Activated T-helper 2 cell treated with anti-CD3 and anti-CD28 coated beads, Interferon-gamma antibody, Interleukin-2, Interleukin-4, amounts not matched to agents 10 μg/mL and 5 μg/mL and 100 μg/mL, durations not matched to agents 14 hours and 24 hours and 36 hours (primary cell): ENCODE measurements around the gene BCAS3. TPM values are rescaled to one million over a fixed set of nuclear protein-coding genes. Genes with fewer than 3 reads are reported as not detected.
"Not testable (repeated sequence)": the region's sequence is repeated elsewhere in the genome, so short reads cannot be mapped to it uniquely, and the experiment has no call there.

ENCODE experiments used
- DNase-seq: peaks from one replicate; pipeline ENCODE4 v3.0.0; 2021; ENCODE audit warnings: low spot score
- H3K27ac Mint-ChIP-seq: one replicate; pipeline ENCODE4 v1.8.0; 2021; ENCODE audit warnings: mixed read lengths
- H3K27me3 Mint-ChIP-seq: one replicate; pipeline ENCODE4 v1.8.0; 2021; ENCODE audit warnings: low read depth, mixed read lengths
- H3K36me3 Mint-ChIP-seq: one replicate; pipeline ENCODE4 v1.8.0; 2021; ENCODE audit warnings: low read depth, mixed read lengths
- H3K4me1 Mint-ChIP-seq: one replicate; pipeline ENCODE4 v1.8.0; 2021; ENCODE audit warnings: low read depth, mixed read lengths
- H3K4me3 Mint-ChIP-seq: one replicate; pipeline ENCODE4 v1.8.0; 2021; ENCODE audit warnings: low read depth, mild to moderate bottlenecking, moderate library complexity, mixed read lengths
- H3K9me3 Mint-ChIP-seq: one replicate; pipeline ENCODE4 v1.8.0; 2021; ENCODE audit warnings: mixed read lengths
- intact Hi-C: fragments of 100-400 bp; cut with micrococcal nuclease; formaldehyde crosslinking; loops from one replicate; pipeline ENCODE4 v1.15.1; 2023
- total RNA-seq: library from RNA; stranded (reverse); gene quantifications from 2 replicates; pipeline ENCODE4 v1.2.3, GENCODE V29; 2022

The BCAS3 gene
- total RNA-seq, 1 donor from 2014 or later: 10.7 TPM

DNA sequence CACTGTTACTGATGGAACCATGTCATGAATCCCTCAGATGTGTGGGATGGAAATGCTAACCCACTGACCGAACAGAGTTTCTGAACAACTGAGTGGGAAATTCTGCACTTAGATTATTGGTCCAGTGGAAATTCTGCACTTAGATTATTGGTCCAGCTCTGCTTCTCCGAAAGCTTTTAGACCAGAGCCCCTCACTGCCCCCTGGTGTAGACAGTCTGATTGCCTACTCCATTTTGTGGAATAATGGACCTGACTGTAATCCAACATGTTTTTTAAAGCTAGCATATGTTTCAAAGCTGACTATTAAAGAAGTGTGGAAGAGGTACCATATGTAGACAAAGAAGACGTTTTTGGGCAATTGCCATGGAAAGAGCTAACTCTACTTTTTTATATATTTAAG is 671.7 kb downstream of the BCAS3 start:
- no peak for DNase-seq
- no peaks in the 10 kb centered on the region for H3K4me1 Mint-ChIP-seq
- H3K9me3 Mint-ChIP-seq: no peaks in the 10 kb centered on the region
- no peaks in the 10 kb centered on the region for H3K36me3 Mint-ChIP-seq
- intact Hi-C loops: no loop called here
- H3K27me3 Mint-ChIP-seq: no peaks in the 10 kb centered on the region
- H3K27ac Mint-ChIP-seq: no peak overlapping the region
- H3K4me3 Mint-ChIP-seq: no peak overlapping the region

DNA sequence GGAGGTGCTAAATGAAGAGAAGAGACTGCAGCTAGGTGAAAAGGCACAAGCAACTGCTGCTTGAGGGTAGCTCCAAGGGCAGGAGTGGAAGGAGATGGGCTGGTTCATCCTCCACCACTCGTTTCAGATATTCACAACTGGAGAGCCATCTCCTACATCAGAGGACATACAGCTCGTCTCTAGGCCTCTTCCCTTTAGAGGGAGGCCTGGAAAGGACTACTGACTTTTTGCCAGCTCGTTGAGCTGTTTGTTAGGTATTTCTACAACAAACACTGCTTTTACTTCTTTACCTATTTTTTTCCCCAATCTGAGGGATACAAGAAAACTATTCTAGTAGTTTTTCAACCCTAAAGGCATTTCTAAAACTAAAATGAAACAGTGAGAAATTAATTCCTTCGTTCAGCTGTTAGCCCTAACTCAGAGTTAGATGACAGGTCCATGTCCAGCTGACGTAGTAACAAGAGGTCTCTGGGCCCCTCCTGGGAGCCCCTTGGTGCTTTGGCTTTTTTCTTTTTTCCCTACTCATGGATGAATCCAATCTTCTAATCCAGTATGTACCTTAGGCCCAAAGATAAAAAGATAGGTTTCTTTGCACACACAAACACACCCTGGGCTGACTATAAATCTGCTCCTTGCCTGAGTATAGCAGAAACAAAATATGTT is 674.2 kb downstream of the BCAS3 start:
- H3K4me1 Mint-ChIP-seq: no peaks in the 10 kb centered on the region
- no peaks in the 10 kb centered on the region for H3K9me3 Mint-ChIP-seq
- H3K36me3 Mint-ChIP-seq: no peaks in the 10 kb centered on the region
- H3K27me3 Mint-ChIP-seq: no peaks in the 10 kb centered on the region
- no peak overlapping the region for H3K4me3 Mint-ChIP-seq
- intact Hi-C loops: loop anchor here (10.0 kb wide), 1 partner anchor 347 kb away; no protein-coding TSS in a partner anchor
- no peak overlapping the region for H3K27ac Mint-ChIP-seq
- no peak for DNase-seq

DNA sequence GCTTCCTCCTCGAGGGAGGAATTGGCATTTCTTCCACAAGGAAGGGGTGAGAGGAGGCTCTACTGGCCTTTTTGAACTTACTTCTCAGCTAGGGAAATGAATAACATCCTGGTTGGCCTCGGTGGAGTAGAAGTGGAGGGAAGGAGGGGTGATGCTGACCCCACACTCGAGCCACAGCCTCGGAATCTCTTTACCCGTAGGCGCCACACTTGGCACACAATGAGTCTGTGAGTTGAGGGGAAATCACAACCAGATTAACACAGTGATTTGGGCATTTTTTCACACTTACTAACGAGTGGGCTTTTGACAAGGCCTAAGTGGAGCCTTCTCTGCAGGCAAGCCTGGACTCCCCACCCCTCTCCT is 674.7 kb downstream of the BCAS3 start:
- H3K36me3 Mint-ChIP-seq: no peaks in the 10 kb centered on the region
- H3K4me1 Mint-ChIP-seq: no peaks in the 10 kb centered on the region
- no peak for DNase-seq
- no peak overlapping the region for H3K4me3 Mint-ChIP-seq
- H3K27me3 Mint-ChIP-seq: no peaks in the 10 kb centered on the region
- H3K9me3 Mint-ChIP-seq: no peaks in the 10 kb centered on the region
- no peak overlapping the region for H3K27ac Mint-ChIP-seq
- intact Hi-C loops: loop anchor here (10.0 kb wide), 1 partner anchor 348 kb away; no protein-coding TSS in a partner anchor

DNA sequence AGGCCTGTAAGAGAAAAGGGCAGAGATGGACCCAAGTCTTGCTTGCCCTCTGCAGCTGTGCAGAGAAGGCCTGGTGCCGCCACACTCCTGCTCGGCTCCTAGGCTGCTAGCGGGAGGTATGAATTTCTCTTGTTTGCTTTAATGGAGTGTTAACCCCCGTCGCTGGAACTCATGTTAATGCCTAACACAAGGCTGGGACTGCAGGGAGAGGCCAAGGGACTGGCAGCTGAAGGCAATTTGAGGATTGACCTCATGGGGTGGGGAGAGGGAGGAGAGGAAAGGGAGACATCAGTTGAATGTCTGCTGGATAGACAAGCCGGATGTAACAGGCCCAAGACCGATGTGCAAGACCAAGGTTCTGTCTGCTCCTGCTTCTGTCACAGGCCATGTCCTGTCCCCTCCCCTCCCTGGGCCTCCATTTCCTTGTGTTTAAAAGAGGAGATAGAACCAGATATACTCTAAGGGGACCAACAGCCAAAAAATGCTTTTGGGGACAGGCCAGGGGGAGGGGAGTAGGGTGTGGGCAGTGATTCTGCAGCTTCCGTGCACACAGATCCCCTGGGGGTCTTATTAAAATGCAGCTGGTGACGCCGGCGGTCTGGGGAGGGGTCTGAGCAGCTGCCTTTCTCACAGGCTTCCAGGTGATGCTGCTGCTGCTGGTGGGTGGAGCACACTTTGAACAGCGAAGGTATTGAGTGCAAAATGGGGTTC is 675.3 kb downstream of the BCAS3 start:
- intact Hi-C loops: loop anchor here (10.0 kb wide), 1 partner anchor 348 kb away; no protein-coding TSS in a partner anchor
- no peak overlapping the region for H3K4me3 Mint-ChIP-seq
- no peak overlapping the region for H3K27ac Mint-ChIP-seq
- H3K9me3 Mint-ChIP-seq: no peaks in the 10 kb centered on the region
- no peaks in the 10 kb centered on the region for H3K27me3 Mint-ChIP-seq
- no peak for DNase-seq
- no peaks in the 10 kb centered on the region for H3K4me1 Mint-ChIP-seq
- no peaks in the 10 kb centered on the region for H3K36me3 Mint-ChIP-seq

DNA sequence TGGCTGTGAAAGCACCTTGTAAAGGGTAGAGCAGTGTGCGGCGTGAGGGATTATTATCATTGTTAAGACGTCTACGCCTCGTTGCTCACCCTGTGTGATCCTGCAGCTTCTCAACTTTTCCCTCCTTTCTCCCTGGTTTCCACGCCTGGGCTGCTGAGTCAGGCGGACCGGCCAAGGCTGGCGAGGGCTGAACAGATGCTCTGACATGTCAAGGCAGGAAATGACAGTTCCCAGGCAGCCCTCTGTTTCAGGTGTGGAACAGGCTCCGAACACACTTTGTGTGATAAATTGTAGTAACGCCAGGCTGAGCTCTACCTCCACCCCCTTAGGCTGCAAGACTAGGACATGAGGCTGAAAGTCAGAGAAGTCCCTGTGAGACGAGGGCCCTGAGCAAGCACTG is 676.0 kb downstream of the BCAS3 start:
- Mint-ChIP-seq H3K4me1 (no peaks in the 10 kb centered on the region), H3K27me3 (no peaks in the 10 kb centered on the region), H3K9me3 (no peaks in the 10 kb centered on the region), H3K27ac (no peak overlapping the region), H3K36me3 (no peaks in the 10 kb centered on the region), H3K4me3 (no peak overlapping the region)
- intact Hi-C loops: loop anchor here (10.0 kb wide), 1 partner anchor 349 kb away; no protein-coding TSS in a partner anchor
- DNase-seq: no peak

DNA sequence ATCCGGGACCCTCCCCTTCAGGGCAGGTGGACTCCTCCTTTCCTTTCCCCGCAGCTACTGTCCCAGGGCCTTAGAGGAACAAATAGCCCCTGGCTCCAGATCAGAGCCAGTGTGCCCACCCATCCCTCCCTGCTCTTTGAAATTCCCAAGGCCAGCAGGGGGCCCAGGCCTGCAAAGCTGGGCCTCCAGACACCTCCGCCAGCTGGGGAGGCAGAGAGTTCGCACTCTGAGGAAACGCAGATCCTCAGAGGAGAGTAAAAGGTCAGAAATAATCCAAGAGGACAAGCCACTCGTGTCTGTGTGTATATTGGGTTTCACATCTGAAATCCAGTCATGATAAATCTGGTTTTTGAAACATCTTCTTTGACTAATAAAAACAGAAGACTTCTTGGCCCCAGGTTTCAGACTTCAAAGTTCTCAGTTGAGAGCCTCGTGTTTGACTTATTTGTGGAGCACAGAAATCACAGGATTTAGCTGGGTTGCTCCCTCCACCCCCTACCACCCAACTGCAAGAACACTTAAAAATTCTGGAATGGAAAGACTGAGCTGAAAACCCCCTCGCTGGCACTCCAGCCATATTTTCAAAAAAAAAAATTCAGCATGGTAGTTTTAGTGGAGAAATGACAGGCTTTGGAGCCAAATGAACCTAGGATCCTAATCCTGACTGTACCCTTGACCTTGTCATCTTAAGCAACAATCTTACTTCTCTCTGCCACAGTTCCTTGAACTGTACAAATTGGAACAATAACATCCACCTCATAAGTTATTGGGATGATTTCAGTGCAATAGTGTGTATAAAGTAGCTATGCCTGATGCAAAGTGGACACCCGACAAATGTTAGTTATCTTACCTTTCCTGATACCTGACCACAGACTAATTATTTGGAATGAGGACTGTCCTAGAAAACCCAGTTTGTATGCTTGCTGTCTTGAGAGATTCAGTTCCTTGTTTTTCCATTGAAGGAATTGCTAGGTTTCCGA is 677.5 kb downstream of the BCAS3 start:
- H3K27ac Mint-ChIP-seq: no peak overlapping the region
- no peaks in the 10 kb centered on the region for H3K27me3 Mint-ChIP-seq
- no peaks in the 10 kb centered on the region for H3K36me3 Mint-ChIP-seq

DNA sequence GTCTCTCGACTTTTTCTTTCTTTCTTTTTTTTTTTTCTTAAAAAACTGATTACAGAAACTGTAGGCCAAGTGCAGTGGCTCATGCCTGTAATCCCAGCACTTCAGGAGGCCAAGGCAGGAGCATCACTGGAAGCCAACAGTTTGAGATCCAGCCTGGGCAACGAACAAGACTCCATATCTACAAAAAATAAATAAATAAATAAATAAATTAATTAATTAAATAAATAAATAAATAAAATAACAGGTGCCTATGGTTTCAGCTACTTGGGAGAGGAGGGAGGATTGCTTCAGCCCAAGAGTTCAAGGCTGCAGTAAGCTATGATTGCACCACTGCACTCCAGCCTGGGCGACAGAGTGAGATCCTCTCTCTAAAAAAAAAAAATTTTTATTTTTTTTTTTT is 679.4 kb downstream of the BCAS3 start:
- H3K4me3 Mint-ChIP-seq, H3K9me3 Mint-ChIP-seq, DNase-seq, H3K27ac Mint-ChIP-seq, H3K36me3 Mint-ChIP-seq, H3K4me1 Mint-ChIP-seq, H3K27me3 Mint-ChIP-seq: not testable (repeated sequence)
- intact Hi-C loops: loop anchor here (10.0 kb wide), 1 partner anchor 352 kb away; no protein-coding TSS in a partner anchor

More for the DNA sequence above, 677.5 kb downstream of the BCAS3 start:
- H3K4me3 Mint-ChIP-seq: no peak overlapping the region
- no peaks in the 10 kb centered on the region for H3K9me3 Mint-ChIP-seq
- H3K4me1 Mint-ChIP-seq: no peaks in the 10 kb centered on the region
- intact Hi-C loops: loop anchor here (10.0 kb wide), 1 partner anchor 350 kb away; no protein-coding TSS in a partner anchor
- no peak for DNase-seq

DNA sequence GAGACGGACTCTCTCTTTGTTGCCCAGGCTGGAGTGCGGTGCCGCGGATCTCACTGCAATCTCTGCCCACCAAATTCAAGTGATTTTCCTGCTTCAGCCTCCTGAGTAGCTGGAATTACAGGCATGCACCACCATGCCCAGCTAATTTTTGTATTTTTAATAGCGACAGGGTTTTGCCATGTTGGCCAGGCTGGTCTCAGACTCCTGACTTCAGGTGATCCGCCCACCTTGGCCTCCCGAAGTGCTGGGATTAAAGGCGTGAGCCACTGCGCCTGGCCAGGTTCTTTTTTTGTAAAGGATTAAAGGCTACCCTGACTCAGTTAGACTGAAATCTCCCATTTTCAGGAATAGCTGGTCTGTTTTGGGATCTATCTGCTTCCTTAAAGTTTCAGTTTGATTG is 681.9 kb downstream of the BCAS3 start:
- not testable (repeated sequence) for H3K4me3 Mint-ChIP-seq, H3K9me3 Mint-ChIP-seq, H3K27ac Mint-ChIP-seq, H3K27me3 Mint-ChIP-seq, H3K36me3 Mint-ChIP-seq, DNase-seq, H3K4me1 Mint-ChIP-seq
- intact Hi-C loops: loop anchor here (10.0 kb wide), 1 partner anchor 355 kb away; no protein-coding TSS in a partner anchor

DNA sequence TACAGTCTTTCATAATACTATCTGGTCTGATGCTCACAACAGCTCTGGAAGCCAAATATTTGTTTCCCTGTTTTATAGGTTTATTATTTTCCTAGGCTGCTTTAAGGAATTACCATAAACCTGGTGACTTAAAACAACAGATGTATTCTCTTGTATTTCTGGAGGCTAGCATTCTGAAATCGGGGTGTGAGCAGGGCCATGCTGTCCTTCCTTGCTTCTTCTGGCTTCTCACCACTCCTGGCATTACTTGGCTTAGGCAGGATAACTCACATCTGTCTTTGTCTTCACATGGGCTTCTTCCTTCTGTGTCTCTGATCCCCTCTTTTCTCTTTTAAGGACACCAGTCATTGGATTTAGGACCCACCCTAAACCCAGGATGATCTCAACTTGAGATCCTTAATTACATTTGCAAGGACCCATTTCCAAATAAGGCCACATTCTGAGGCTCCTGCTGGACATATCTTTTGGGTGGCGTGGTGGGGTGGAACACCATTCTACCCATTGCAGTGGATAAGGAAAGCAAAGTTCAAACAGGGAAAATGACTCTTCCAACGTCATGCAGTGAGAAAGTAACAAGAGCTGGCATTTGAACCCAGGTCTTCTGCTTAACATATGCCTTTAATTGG is 682.8 kb downstream of the BCAS3 start:
- Mint-ChIP-seq H3K4me3 (no peak overlapping the region), H3K27me3 (peaks cover 3% of the 10 kb centered on the region), H3K27ac (no peak overlapping the region), H3K36me3 (no peaks in the 10 kb centered on the region), H3K9me3 (no peaks in the 10 kb centered on the region), H3K4me1 (no peaks in the 10 kb centered on the region)
- DNase-seq: no peak
- intact Hi-C loops: no loop called here

DNA sequence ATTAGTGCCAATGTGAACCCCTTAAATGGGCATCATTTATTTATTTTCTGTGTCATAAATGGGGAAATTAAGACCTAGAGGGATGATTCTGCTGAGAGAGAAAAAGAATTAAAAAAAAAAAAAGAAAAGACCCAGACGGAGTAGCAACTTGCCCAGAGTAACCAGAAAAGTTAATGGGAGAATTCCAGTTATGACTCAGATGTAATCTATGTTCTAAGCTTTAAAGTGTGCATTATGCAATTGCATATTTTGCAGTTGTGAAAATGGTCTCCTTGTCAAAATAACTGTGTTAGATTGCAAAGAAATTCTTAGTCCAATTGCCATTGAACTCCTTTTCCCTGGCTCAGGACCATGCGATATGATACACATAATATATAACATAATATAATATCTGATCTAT is 683.4 kb downstream of the BCAS3 start:
- H3K36me3 Mint-ChIP-seq: no peaks in the 10 kb centered on the region
- no peak overlapping the region for H3K4me3 Mint-ChIP-seq
- H3K27ac Mint-ChIP-seq: no peak overlapping the region
- H3K27me3 Mint-ChIP-seq: peaks cover 3% of the 10 kb centered on the region
- DNase-seq: no peak
- intact Hi-C loops: no loop called here
- H3K9me3 Mint-ChIP-seq: no peaks in the 10 kb centered on the region
- H3K4me1 Mint-ChIP-seq: no peaks in the 10 kb centered on the region

DNA sequence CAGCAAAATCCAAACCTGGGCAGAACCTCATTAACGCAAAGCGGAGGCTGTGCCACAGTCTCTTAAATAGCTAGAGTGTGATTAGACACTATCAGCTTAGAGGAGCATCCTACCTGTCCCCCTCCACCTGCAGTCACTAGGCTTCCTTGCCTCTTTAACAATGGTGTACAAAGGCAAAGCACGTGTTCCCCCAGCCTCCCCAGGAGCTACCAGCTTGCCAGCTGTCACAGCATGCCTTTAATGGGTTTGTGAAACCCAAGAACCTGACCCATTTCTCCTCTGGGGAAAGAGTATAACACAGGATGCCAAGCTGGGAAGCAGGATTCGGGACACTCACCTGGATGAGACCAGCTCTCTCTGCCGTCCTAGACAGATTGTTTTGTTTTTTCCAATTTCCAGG is 684.7 kb downstream of the BCAS3 start:
- Mint-ChIP-seq H3K9me3 (no peaks in the 10 kb centered on the region), H3K36me3 (no peaks in the 10 kb centered on the region), H3K4me3 (no peak overlapping the region), H3K4me1 (no peaks in the 10 kb centered on the region), H3K27me3 (peaks cover 3% of the 10 kb centered on the region), H3K27ac (no peak overlapping the region)
- intact Hi-C loops: no loop called here
- no peak for DNase-seq

DNA sequence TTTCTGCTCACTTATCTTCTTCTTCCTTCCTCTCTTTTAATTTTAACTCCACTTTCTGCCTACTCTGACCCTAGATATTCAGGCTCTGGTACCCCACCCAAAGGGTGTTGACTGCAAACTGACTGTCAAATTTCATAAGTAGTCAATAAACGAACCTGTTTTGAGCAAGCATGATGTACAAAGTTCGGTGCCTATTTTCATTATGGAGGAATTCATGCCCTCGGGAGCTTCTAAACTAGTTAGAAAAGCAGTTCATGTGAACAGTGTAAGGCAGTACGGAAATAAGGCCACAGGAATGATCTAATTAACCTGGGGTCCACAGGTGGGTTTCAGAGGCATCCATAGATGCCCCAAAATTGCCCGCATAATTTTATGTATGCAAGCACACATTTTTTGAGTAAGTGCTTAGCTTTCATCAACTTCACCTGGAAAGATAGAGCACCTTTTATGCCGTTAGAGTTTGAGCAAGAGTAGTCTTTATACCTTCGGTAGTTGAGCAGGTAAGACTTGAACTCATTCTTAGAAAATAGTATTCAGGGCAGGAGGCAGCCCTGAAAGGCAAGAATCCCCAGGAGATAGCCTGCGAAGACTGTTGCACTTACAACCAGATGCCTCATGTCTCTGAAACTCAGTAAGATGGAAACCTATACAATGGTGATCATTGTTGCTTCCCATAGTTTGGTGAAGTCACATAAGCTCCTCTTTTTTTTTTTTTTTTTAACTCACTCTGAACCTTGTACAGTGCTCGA is 685.4 kb downstream of the BCAS3 start:
- Mint-ChIP-seq H3K4me1 (no peaks in the 10 kb centered on the region), H3K27ac (no peak overlapping the region), H3K36me3 (no peaks in the 10 kb centered on the region), H3K4me3 (no peak overlapping the region), H3K27me3 (peaks cover 3% of the 10 kb centered on the region), H3K9me3 (no peaks in the 10 kb centered on the region)
- no peak for DNase-seq
- intact Hi-C loops: no loop called here
